ENCODE data around the gene SBF1.

SBF1 gene

DNA sequence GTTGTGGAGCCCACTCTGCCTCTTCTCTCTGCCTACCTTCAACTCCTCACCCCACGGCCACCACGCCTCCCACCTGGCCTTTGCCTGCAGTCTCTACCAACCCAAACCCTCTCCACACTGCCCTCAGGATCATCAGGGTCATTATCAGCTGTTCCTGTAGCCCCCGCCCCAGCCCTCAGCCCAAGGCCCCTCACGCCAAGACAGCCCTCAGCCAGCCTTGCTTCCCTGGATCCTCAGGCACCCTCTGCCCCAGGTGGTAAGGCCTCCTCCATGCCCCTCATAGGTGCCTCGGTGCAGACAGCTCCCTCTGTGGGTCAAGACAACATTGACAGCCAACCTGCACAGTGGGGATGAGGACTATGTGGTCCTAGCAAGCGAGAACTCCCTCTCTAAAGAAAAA is 1.7 kb downstream of the SBF1 start:
- Histone ChIP-seq H3K9me3 (ENCODE audit: control insufficient read depth, low read length) (no peaks in the 10 kb centered on the region), H3K4me3 (ENCODE audit: extremely low read depth, insufficient read depth, low read length, poor library complexity, severe bottlenecking) (no peak overlapping the region), H3K4me1 (ENCODE audit: control insufficient read depth, insufficient read depth, low read length, poor library complexity, severe bottlenecking) (peaks cover 30% of the 10 kb centered on the region), H3K27ac (ENCODE audit: low read depth, low read length, severe bottlenecking) (no peak overlapping the region), H3K36me3 (ENCODE audit: control insufficient read depth, insufficient read depth, low read length) (peaks cover 10% of the 10 kb centered on the region)
- 85 to 98% methylated on average over 3 to 6 of the region's 6 CpGs for WGBS, 2 experiments (ENCODE audit: insufficient coverage in 2 of 2)

DNA sequence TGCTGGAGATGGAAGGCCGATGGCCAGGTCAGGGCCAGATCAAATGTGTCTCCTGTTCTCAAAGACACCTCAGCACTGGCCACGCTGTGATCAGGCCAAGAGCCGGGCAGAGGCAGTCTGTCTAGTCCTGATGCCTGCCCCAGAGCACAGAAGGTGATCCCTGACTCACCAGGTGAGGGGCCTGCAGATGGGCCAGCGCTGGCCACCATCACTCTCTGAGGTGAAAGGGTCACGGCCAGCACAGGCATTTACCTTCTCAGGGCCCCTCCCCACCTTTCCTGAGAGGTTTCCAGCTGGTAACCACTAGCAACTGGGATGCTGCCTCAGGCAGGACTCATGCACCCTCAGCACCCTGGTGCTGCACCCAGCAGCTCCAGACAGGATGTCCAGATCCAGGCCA is 2.9 kb downstream of the SBF1 start:
- Histone ChIP-seq H3K4me3 (ENCODE audit: extremely low read depth, insufficient read depth, low read length, poor library complexity, severe bottlenecking) (no peak overlapping the region), H3K4me1 (ENCODE audit: control insufficient read depth, insufficient read depth, low read length, poor library complexity, severe bottlenecking) (peaks cover 30% of the 10 kb centered on the region), H3K27ac (ENCODE audit: low read depth, low read length, severe bottlenecking) (no peak overlapping the region), H3K9me3 (ENCODE audit: control insufficient read depth, low read length) (no peaks in the 10 kb centered on the region), H3K36me3 (ENCODE audit: control insufficient read depth, insufficient read depth, low read length) (peaks cover 20% of the 10 kb centered on the region)
- WGBS, 2 experiments (ENCODE audit: insufficient coverage in 2 of 2), result 84% methylated on average over 5 of the region's 5 CpGs

DNA sequence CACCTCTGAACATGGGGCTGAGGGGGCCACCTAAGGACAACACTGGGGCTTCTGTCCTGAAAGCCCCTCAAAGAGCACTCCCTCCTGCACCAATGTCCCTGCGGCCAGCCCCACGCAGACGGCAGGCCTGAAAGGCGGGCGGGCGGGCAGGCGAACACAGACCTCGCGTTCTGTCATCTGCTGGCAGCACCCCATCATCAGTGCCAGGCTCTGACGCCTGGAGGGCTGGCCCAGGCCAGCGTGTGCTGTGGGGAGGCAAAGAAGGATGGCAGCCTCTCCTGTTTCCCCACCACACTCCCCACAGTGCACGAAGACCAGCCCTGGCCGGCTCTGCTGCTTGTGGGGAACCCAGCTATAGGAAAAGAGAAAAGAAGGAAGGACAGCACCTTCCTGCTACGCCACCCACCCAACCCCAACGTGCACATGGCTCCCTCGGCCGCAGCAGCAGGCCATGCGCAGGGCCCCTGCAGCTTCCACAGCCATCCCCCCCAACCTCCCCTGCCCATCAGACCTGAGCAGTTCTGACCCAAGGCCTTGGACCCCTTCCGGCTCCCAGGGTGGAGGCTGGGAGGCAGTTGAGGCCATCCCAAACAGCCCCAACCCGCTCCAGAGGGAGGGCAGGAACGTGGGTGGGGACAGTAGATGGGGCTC is 3.5 kb downstream of the SBF1 start:
- Histone ChIP-seq H3K27ac (ENCODE audit: low read depth, low read length, severe bottlenecking) (no peak overlapping the region), H3K36me3 (ENCODE audit: control insufficient read depth, insufficient read depth, low read length) (peaks cover 27% of the 10 kb centered on the region), H3K4me3 (ENCODE audit: extremely low read depth, insufficient read depth, low read length, poor library complexity, severe bottlenecking) (no peak overlapping the region), H3K9me3 (ENCODE audit: control insufficient read depth, low read length) (no peaks in the 10 kb centered on the region), H3K4me1 (ENCODE audit: control insufficient read depth, insufficient read depth, low read length, poor library complexity, severe bottlenecking) (peaks cover 30% of the 10 kb centered on the region)
- 88 to 91% methylated on average over 12 to 14 of the region's 21 CpGs for WGBS, 2 experiments (ENCODE audit: insufficient coverage in 2 of 2)

DNA sequence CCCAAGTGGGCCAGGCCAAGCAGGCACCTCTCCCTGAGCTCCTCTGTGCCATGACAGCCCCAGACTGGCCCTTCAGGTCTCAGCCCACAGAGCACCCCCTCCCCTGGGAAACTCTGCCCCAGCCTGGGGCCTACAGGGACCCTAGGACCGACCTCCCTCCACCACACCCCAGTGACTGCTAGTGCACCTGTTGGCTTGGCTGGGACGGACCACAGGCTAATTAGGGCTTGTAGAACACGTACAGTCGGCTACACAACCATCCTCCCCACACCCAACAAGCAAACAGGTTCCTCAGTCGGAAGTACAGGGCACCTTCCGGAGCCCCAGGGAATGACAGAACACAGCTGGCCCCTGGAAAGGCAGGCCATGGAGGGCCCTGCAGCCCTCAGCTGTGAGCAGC is 4.3 kb downstream of the SBF1 start:
- 80 to 81% methylated on average over 3 to 5 of the region's 6 CpGs for WGBS, 2 experiments (ENCODE audit: insufficient coverage in 2 of 2)
- Histone ChIP-seq H3K36me3 (ENCODE audit: control insufficient read depth, insufficient read depth, low read length) (peaks cover 35% of the 10 kb centered on the region), H3K4me3 (ENCODE audit: extremely low read depth, insufficient read depth, low read length, poor library complexity, severe bottlenecking) (no peak overlapping the region), H3K9me3 (ENCODE audit: control insufficient read depth, low read length) (no peaks in the 10 kb centered on the region), H3K27ac (ENCODE audit: low read depth, low read length, severe bottlenecking) (no peak overlapping the region), H3K4me1 (ENCODE audit: control insufficient read depth, insufficient read depth, low read length, poor library complexity, severe bottlenecking) (peaks cover 30% of the 10 kb centered on the region)

DNA sequence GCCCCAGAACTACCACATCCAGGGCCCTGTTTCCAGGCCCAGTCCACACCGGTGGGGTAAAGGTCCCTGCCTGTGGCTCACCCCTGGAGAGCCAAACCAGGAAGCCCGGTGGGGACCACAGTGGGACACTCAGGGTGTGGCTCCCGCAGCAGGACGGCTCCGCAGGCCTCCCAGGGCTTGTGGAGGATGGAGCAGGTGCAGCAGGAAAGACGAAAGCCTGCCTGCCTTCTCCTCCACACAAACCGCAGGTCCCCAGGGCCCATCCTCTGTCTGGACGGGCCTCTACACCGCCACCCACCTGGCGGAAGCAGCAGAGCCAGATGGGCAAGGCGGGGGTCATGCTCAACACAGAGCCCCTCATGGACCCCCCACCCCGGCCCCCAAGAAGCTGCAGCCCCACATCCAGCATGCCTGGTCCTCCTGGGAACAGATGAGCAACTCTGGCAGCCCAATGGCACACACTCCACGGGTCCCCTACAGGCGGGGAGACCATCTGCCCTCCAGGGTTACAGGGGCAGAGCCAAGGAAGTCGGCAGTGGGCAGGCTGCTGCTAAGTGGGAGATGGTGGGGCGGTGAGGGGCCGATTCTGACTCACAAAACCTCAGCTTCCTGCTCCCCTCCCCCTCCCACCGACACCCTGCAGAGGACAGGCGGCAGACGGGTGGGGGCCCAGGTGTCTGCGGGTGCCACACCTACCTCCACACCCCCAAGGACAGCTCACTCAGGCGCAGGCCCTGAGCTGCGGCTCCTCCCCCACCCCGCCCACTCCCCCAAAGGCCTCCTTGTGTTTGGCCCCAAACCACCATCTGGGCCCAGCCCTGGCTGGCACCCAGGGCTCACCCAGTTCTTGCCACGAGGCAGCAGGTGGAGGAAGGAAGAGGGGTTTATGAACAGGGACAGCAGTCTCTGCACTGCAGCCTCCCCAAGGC is 5.2 kb downstream of the SBF1 start:
- WGBS, 2 experiments (ENCODE audit: insufficient coverage in 2 of 2), result 57 to 75% methylated on average over 11 to 15 of the region's 25 CpGs
- Histone ChIP-seq H3K36me3 (ENCODE audit: control insufficient read depth, insufficient read depth, low read length) (peaks cover 44% of the 10 kb centered on the region), H3K27ac (ENCODE audit: low read depth, low read length, severe bottlenecking) (no peak overlapping the region), H3K9me3 (ENCODE audit: control insufficient read depth, low read length) (no peaks in the 10 kb centered on the region), H3K4me3 (ENCODE audit: extremely low read depth, insufficient read depth, low read length, poor library complexity, severe bottlenecking) (no peak overlapping the region), H3K4me1 (ENCODE audit: control insufficient read depth, insufficient read depth, low read length, poor library complexity, severe bottlenecking) (peaks cover 25% of the 10 kb centered on the region)

DNA sequence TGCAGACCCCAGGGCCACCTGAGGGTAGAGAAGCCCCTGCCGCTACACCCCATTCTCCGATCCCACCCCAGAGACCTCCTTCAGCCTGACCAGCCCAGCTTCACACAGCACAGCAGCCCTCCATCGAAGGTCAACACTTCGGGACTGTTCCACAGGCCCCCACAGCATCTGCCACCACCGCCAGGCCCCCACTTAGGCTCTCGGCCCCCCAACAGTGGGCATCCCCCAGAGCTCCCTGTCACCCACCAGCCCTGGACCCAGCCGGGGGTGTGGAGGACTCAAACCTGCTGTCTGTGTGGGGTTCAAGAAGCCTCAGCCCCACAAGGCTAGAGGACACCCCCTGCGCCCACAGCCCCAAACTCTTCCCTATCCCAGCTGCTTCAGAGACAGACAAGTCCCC is 6.2 kb downstream of the SBF1 start:
- H3K4me1 ChIP-seq (ENCODE audit: control insufficient read depth, insufficient read depth, low read length, poor library complexity, severe bottlenecking), result peaks cover 25% of the 10 kb centered on the region
- H3K9me3 ChIP-seq (ENCODE audit: control insufficient read depth, low read length), result no peaks in the 10 kb centered on the region
- 90 to 91% methylated on average over 2 to 6 of the region's 8 CpGs for WGBS, 2 experiments (ENCODE audit: insufficient coverage in 2 of 2)
- H3K4me3 ChIP-seq (ENCODE audit: extremely low read depth, insufficient read depth, low read length, poor library complexity, severe bottlenecking), result no peak overlapping the region
- H3K36me3 ChIP-seq (ENCODE audit: control insufficient read depth, insufficient read depth, low read length), result peaks cover 54% of the 10 kb centered on the region
- no peak overlapping the region for H3K27ac ChIP-seq (ENCODE audit: low read depth, low read length, severe bottlenecking)

DNA sequence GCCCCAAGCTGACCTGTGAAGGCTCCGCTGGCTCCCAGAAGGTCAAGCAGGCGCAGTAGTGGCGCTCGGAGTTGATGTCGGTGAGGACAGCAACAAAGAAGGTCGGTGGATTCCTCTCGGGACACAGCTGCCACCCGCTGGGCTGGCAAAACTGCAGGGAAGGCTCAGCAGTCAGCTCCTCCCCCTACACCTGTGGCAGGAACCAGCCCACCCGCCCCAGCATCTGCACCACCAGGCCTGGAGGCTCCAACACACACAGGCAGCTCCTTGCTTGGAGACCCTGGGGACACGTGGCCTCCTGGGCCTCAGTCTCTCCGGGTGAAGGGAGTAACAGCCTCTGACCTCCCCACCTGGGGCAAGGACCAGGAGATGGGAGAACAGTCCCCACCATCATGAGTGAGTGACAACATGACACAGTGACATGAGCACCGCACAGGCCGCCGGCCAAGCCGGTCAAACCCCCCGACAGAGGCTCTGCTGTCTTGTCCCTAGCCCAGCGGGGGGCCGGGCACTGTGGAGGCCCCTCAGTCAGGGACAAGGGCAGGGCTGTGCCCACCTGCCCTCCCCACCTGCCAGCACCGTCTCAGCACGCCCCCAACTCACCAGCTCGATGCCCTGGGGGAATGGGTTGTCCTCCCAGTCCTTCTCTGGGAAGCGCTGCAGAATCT is 6.9 kb downstream of the SBF1 start:
- H3K27ac ChIP-seq (ENCODE audit: low read depth, low read length, severe bottlenecking), result no peak overlapping the region
- H3K4me1 ChIP-seq (ENCODE audit: control insufficient read depth, insufficient read depth, low read length, poor library complexity, severe bottlenecking), result peaks cover 22% of the 10 kb centered on the region
- peaks cover 56% of the 10 kb centered on the region for H3K36me3 ChIP-seq (ENCODE audit: control insufficient read depth, insufficient read depth, low read length)
- no peak overlapping the region for H3K4me3 ChIP-seq (ENCODE audit: extremely low read depth, insufficient read depth, low read length, poor library complexity, severe bottlenecking)
- H3K9me3 ChIP-seq (ENCODE audit: control insufficient read depth, low read length), result no peaks in the 10 kb centered on the region
- 92 to 93% methylated on average over 17 to 22 of the region's 22 CpGs for WGBS, 2 experiments (ENCODE audit: insufficient coverage in 2 of 2)

DNA sequence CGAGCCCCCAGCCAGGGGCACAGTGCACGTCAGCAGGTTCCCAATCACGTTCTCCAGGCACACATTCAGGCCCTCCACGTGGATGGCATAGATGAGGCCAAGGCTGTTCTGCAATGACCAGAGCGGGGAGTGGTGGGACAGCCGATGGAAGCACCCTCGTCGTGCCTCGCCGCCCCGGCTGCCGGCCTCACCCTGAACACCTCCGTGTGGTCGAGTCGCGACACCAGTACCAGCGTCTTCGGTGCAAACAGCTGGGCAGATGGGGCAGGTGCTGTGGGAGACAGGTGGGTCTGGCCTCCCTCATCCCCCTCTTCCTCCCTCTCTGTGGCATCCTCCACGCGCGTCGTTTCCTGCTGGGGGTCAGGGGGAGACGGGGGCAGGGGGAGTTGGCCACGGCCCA is 7.5 kb downstream of the SBF1 start:
- Histone ChIP-seq H3K4me1 (ENCODE audit: control insufficient read depth, insufficient read depth, low read length, poor library complexity, severe bottlenecking) (peaks cover 22% of the 10 kb centered on the region), H3K27ac (ENCODE audit: low read depth, low read length, severe bottlenecking) (no peak overlapping the region), H3K4me3 (ENCODE audit: extremely low read depth, insufficient read depth, low read length, poor library complexity, severe bottlenecking) (no peak overlapping the region), H3K9me3 (ENCODE audit: control insufficient read depth, low read length) (no peaks in the 10 kb centered on the region), H3K36me3 (ENCODE audit: control insufficient read depth, insufficient read depth, low read length) (peaks cover 62% of the 10 kb centered on the region)
- 97% methylated on average over 14 to 18 of the region's 24 CpGs for WGBS, 2 experiments (ENCODE audit: insufficient coverage in 2 of 2)

DNA sequence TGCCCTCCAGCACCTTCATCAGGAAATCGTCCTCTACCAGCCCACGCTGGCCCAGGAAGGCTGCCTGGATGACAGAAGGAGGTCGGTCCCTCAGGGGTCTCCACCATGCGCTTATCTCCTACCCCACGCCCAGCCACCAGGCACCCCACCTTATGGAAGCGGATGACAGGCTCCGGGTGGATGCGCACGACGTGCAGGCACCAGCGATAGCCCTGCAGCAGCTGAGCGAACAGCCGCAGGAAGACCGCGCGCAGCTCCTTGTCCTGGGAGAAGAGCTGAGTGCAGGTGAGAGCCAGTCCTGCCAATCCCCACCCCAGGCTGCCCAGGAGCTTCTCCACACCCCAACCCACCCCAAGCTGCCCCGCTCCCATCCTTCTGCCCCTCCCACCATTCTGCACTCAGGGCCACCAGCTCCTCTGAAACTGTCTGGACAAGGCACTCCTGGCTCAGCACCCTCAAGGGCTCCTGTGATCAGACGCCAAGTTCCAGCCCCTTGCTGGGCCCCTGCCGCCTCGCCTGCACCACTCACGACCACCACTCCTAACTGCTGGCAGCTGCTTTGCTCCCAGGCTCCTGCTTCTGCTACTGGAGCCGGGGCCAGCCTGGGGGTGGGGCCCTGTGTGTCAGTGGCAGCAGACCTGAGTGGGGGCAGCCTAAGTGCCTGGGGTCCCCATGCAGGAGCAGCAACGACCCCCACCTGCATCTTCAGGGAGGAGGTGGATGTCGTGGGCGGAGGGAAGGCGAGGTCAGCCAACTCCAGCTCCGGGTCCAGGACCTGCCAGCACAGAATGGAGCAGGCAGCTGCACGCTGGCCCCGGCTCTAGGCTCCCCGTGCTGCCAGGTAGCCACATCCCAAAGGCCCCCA is 9.5 kb downstream of the SBF1 start:
- 96 to 97% methylated on average over 18 to 25 of the region's 30 CpGs for WGBS, 2 experiments (ENCODE audit: insufficient coverage in 2 of 2)
- H3K36me3 ChIP-seq (ENCODE audit: control insufficient read depth, insufficient read depth, low read length), result peaks cover 77% of the 10 kb centered on the region

DNA sequence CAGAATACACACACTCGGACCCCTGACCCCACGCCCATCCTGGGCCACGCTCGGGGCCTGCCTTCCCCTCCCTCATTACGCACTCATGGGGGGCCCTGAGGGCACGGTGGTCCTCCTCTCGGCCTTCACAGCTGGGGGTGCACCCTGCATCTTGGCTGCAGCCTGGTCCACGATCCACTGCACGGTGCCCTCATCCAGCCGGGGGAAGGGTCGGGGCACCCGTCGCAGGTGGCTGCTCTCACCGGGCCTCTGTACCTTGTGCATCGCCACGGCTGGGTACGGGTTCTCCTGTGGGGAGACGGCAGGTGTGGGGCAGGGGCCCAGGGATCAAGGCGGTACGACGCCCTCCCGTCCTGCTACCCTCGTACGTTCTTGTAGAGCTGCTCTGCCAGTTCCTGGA is 10.4 kb downstream of the SBF1 start:
- Histone ChIP-seq H3K36me3 (ENCODE audit: control insufficient read depth, insufficient read depth, low read length) (peaks cover 83% of the 10 kb centered on the region), H3K9me3 (ENCODE audit: control insufficient read depth, low read length) (no peaks in the 10 kb centered on the region), H3K4me1 (ENCODE audit: control insufficient read depth, insufficient read depth, low read length, poor library complexity, severe bottlenecking) (peaks cover 3% of the 10 kb centered on the region), H3K4me3 (ENCODE audit: extremely low read depth, insufficient read depth, low read length, poor library complexity, severe bottlenecking) (no peak overlapping the region), H3K27ac (ENCODE audit: low read depth, low read length, severe bottlenecking) (no peak overlapping the region)
- WGBS, 2 experiments (ENCODE audit: insufficient coverage in 2 of 2), result 94% methylated on average over 24 of the region's 24 CpGs

More for the DNA sequence above, 9.5 kb downstream of the SBF1 start:
- H3K4me3 ChIP-seq (ENCODE audit: extremely low read depth, insufficient read depth, low read length, poor library complexity, severe bottlenecking), result no peak overlapping the region
- H3K27ac ChIP-seq (ENCODE audit: low read depth, low read length, severe bottlenecking), result no peak overlapping the region
- H3K9me3 ChIP-seq (ENCODE audit: control insufficient read depth, low read length), result no peaks in the 10 kb centered on the region
- peaks cover 12% of the 10 kb centered on the region for H3K4me1 ChIP-seq (ENCODE audit: control insufficient read depth, insufficient read depth, low read length, poor library complexity, severe bottlenecking)

Measured in mesodermal cell (in vitro differentiated cells).